IMR-90 (cell line): ENCODE measurements around the gene PRC1. TPM values are rescaled to one million over a fixed set of nuclear protein-coding genes. Genes with fewer than 3 reads are reported as not detected.

Experiments used
- ATAC-seq: fragments of 200-7000 bp; cut with Tn5 transposase; 2 replicates; pipeline ENCODE4 v1.9.1; 2020; ENCODE audit warnings: low read depth, mild to moderate bottlenecking, moderate library complexity
- BruUV-seq: library from RNA; stranded (reverse); fragments of 400-500 nt; replicated peaks from 2 replicates; lab custom pipeline; 2021; lab: Mats Ljungman, UMichigan
- CTCF ChIA-PET: fragments of 300-600 bp; formaldehyde crosslinking; extraction: SDS; loops from one replicate; lab custom pipeline; 2021; ENCODE audit warnings: antibody characterized with exemption; lab: Yijun Ruan, JAX
- POLR2A ChIA-PET: fragments of 300-600 bp; sonication (Branson Sonifier 250); formaldehyde crosslinking; loops from one replicate; lab custom pipeline; 2022; ENCODE audit warnings: antibody characterized with exemption; ENCODE audit not compliant: unreplicated experiment; lab: Charles Lee
- DNase-seq: peaks from one replicate; pipeline ENCODE4 v3.0.0; 2013
- H2AFZ ChIP-seq: replicated peaks from 2 replicates; pipeline ENCODE3; 2013; ENCODE audit warnings: low read length, mild to moderate bottlenecking; ENCODE audit not compliant: poor library complexity
- H2AK5ac ChIP-seq: 2 replicates; pipeline ENCODE4 v1.6.1; 2013; ENCODE audit warnings: low read depth, low read length, inconsistent platforms
- H2AK9ac ChIP-seq: replicated peaks from 2 replicates; pipeline ENCODE3; 2013; ENCODE audit warnings: mild to moderate bottlenecking, low read depth, low read length, moderate library complexity; ENCODE audit not compliant: poor library complexity
- H2BK120ac ChIP-seq: 2 replicates; pipeline ENCODE4 v1.6.1; 2013; ENCODE audit warnings: low read depth, low read length, inconsistent platforms
- H2BK15ac ChIP-seq: 3 replicates; pipeline ENCODE4 v1.6.1; 2013; ENCODE audit warnings: low read depth, low read length, inconsistent platforms
- H2BK20ac ChIP-seq: 2 replicates; pipeline ENCODE4 v1.6.1; 2013; ENCODE audit warnings: low read depth, mild to moderate bottlenecking, inconsistent platforms, low read length, moderate library complexity
- H2BK5ac ChIP-seq: 2 replicates; pipeline ENCODE4 v1.6.1; 2013; ENCODE audit warnings: mild to moderate bottlenecking, low read depth, low read length, inconsistent platforms; ENCODE audit not compliant: poor library complexity, severe bottlenecking
- H3K14ac ChIP-seq: replicated peaks from 2 replicates; pipeline ENCODE4 v1.6.1; 2013; ENCODE audit warnings: low read depth, low read length, inconsistent platforms
- H3K18ac ChIP-seq: 2 replicates; pipeline ENCODE4 v1.6.1; 2013; ENCODE audit warnings: low read depth, low read length, control low read depth
- H3K23ac ChIP-seq: 2 replicates; pipeline ENCODE4 v1.6.1; 2013; ENCODE audit warnings: low read depth, low read length, inconsistent platforms
- H3K27ac ChIP-seq: 2 replicates; pipeline ENCODE4 v1.5.1; 2013; ENCODE audit warnings: mild to moderate bottlenecking, control low read depth, low read length; ENCODE audit not compliant: insufficient read depth
- H3K27me3 ChIP-seq: 2 replicates; pipeline ENCODE4 v1.6.1; 2013; ENCODE audit warnings: low read length; ENCODE audit not compliant: control insufficient read depth, insufficient read depth
- H3K36me3 ChIP-seq: 2 replicates; pipeline ENCODE4 v1.6.1; 2013; ENCODE audit warnings: low read length, mixed read lengths; ENCODE audit not compliant: control insufficient read depth, insufficient read depth
- H3K4ac ChIP-seq: 2 replicates; pipeline ENCODE4 v1.6.1; 2013; ENCODE audit warnings: low read depth, low read length, inconsistent platforms
- H3K4me1 ChIP-seq: 2 replicates; pipeline ENCODE4 v1.6.1; 2013; ENCODE audit warnings: low read length, mixed read lengths; ENCODE audit not compliant: control insufficient read depth, insufficient read depth
- H3K4me2 ChIP-seq: 2 replicates; pipeline ENCODE4 v1.6.1; 2013; ENCODE audit warnings: low read depth, mild to moderate bottlenecking, control low read depth, low read length, moderate library complexity
- H3K4me3 ChIP-seq: 2 replicates; pipeline ENCODE4 v1.5.1; 2013; ENCODE audit warnings: low read depth, mild to moderate bottlenecking, control low read depth, low read length, moderate library complexity; ENCODE audit not compliant: insufficient read depth
- H3K56ac ChIP-seq: 2 replicates; pipeline ENCODE4 v1.6.1; 2013; ENCODE audit warnings: low read length, inconsistent platforms; ENCODE audit not compliant: insufficient read depth; ENCODE audit errors: extremely low read depth
- H3K79me1 ChIP-seq, 2 experiments: 2 replicates each; pipeline ENCODE4 v1.6.1; 2013; ENCODE audit warnings: low read length in 2 of 2, inconsistent platforms in 1 of 2, low read depth in 1 of 2
- H3K9ac ChIP-seq: 2 replicates; pipeline ENCODE4 v1.6.1; 2013; ENCODE audit warnings: low read depth, low read length, control low read depth
- H3K9me1 ChIP-seq: 2 replicates; pipeline ENCODE4 v1.6.1; 2013; ENCODE audit warnings: low read length, inconsistent platforms; ENCODE audit not compliant: insufficient read depth
- H3K9me3 ChIP-seq: 2 replicates; pipeline ENCODE4 v1.6.1; 2013; ENCODE audit warnings: low read length; ENCODE audit not compliant: control insufficient read depth, insufficient read depth
- H4K20me1 ChIP-seq: 2 replicates; pipeline ENCODE4 v1.6.1; 2013; ENCODE audit warnings: low read length, inconsistent platforms; ENCODE audit not compliant: insufficient read depth
- H4K5ac ChIP-seq: 2 replicates; pipeline ENCODE4 v1.6.1; 2013; ENCODE audit warnings: mild to moderate bottlenecking, low read depth, low read length, control low read depth
- H4K8ac ChIP-seq, 2 experiments: 2 replicates each; pipeline ENCODE4 v1.6.1; 2013; ENCODE audit warnings: low read depth in 2 of 2, low read length in 2 of 2, control low read depth in 1 of 2, inconsistent platforms in 1 of 2
- H4K91ac ChIP-seq: 2 replicates; pipeline ENCODE4 v1.6.1; 2013; ENCODE audit warnings: low read depth, low read length, inconsistent platforms; ENCODE audit not compliant: insufficient read depth
- MAFK ChIP-seq: IDR thresholded peaks from 2 replicates; pipeline ENCODE4 v1.6.1; 2012; ENCODE audit warnings: low read depth, low read length, improper control_type of control experiment
- MXI1 ChIP-seq: IDR thresholded peaks from 2 replicates; pipeline ENCODE4 v1.6.1; 2012; ENCODE audit warnings: low read depth, mild to moderate bottlenecking, low read length, moderate library complexity, borderline replicate concordance
- NFE2L2 ChIP-seq: fragments of 150-350 bp; IDR thresholded peaks from 2 replicates; pipeline ENCODE4 v1.6.1; 2016; ENCODE audit warnings: low read depth, mild to moderate bottlenecking, low read length
- RCOR1 ChIP-seq: IDR thresholded peaks from 2 replicates; pipeline ENCODE4 v1.6.1; 2012; ENCODE audit warnings: mild to moderate bottlenecking, low read length, improper control_type of control experiment; ENCODE audit not compliant: insufficient replicate concordance
- WGBS, 2 experiments: methylation state at CpG; one replicate each; pipeline versions ENCODE4 v1.1.5 to v1.1.7; 2013; ENCODE audit warnings: missing lambda C conversion rate in 2 of 2; ENCODE audit not compliant: insufficient read length in 1 of 2; ENCODE audit errors: extremely low coverage in 2 of 2; 5-methylcytosine and 5-hydroxymethylcytosine counted together
- dilution Hi-C: fragments of 300-500 bp; cut with HindIII; formaldehyde crosslinking; loops from one replicate; pipeline ENCODE4 v1.14.3; 2018; ENCODE audit warnings: low sequenced_read_pairs; ENCODE audit not compliant: unreplicated experiment
- in situ Hi-C: fragments of 300-500 bp; cut with MboI; formaldehyde crosslinking; loops from 3 replicates; pipeline ENCODE4 v1.14.3; 2019; ENCODE audit warnings: low sequenced_read_pairs, inconsistent platforms, mixed read lengths
- intact Hi-C: fragments of 100-400 bp; cut with micrococcal nuclease; formaldehyde crosslinking; loops from 2 replicates; pipeline ENCODE4 v1.10.0; 2022
- polyA plus RNA-seq, 3 experiments: library from polyadenylated mRNA; depleted of rRNA; stranded (reverse); fragments of >200 nt; gene quantifications; 2 replicates each; pipeline ENCODE4 v1.2.3, GENCODE V29; 2012; ENCODE audit warnings: low replicate concordance in 1 of 3
- total RNA-seq: library from RNA; depleted of rRNA; stranded (reverse); fragments of >200 nt; gene quantifications from 2 replicates; pipeline ENCODE4 v1.2.3, GENCODE V29; 2012
- TF ChIP-seq, protein P1 (sequence below): conservative IDR thresholded peaks from 2 replicates; pipeline ENCODE4 v1.5.1; 2012; ENCODE audit warnings: mild to moderate bottlenecking, low read depth, low read length, improper control_type of control experiment
- TF ChIP-seq, protein P2 (sequence below): fragments of 150-350 bp; IDR thresholded peaks from 2 replicates; pipeline ENCODE4 v1.6.1; 2017; ENCODE audit warnings: mild to moderate bottlenecking, antibody characterized with exemption, low read length, low read depth

The PRC1 gene
- total and polyA plus RNA-seq, 2 of the 4 experiments (the other 2 are of a cell fraction), result 131 to 148 TPM

DNA sequence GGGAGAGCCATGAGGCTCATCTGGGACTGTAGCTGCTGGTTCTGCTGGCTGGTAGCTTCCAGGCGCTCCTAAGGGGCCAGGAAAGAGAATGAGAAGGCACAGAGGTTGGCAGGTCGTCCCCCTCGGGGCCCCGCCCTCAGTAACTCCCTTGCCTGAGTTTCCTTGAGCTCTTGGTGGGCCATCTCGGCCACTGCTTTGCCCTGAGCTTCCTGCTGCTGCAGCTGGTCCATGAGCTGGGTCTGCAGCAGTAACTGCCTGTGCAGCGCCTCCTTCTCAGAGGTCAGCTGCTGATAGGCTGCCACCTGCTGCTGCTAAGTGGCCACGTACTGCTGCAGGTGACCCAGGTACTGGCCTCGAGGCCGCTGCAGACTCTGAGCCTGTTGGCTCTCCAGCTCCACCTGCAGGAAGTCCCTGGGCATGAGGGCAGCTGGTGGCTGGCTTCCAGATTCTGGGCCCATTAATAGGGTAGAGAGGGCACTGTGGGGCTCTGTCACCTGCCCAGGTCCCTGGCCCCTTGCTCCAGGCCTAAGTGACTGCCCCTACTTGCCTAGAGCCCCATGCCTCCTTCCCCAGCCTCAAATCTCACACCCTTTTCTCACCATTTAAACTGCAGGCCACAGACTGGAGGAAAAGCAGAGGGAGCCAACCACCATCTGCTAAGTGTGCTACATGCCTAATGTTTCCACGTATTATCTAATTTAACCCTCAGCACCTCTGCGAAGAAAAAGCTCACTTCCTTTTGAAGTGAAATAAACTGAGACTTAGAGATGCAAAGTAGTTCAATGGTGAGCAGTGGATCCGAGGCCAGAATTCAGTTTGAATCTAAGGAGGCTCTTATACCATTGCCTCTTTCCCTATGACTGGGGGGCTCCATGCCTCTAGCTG is 38.8 kb upstream of the PRC1 start:
- no peaks in the 10 kb centered on the region for H3K36me3 ChIP-seq
- H2BK120ac ChIP-seq, result no peak overlapping the region
- H4K91ac ChIP-seq, result no peak overlapping the region
- TF ChIP-seq NFE2L2 (no peak), MAFK (no peak), MXI1 (no peak), RCOR1 (no peak)
- TF ChIP-seq, protein P1, sequence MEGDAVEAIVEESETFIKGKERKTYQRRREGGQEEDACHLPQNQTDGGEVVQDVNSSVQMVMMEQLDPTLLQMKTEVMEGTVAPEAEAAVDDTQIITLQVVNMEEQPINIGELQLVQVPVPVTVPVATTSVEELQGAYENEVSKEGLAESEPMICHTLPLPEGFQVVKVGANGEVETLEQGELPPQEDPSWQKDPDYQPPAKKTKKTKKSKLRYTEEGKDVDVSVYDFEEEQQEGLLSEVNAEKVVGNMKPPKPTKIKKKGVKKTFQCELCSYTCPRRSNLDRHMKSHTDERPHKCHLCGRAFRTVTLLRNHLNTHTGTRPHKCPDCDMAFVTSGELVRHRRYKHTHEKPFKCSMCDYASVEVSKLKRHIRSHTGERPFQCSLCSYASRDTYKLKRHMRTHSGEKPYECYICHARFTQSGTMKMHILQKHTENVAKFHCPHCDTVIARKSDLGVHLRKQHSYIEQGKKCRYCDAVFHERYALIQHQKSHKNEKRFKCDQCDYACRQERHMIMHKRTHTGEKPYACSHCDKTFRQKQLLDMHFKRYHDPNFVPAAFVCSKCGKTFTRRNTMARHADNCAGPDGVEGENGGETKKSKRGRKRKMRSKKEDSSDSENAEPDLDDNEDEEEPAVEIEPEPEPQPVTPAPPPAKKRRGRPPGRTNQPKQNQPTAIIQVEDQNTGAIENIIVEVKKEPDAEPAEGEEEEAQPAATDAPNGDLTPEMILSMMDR, result peak; percentile 32
- TF ChIP-seq, protein P2, sequence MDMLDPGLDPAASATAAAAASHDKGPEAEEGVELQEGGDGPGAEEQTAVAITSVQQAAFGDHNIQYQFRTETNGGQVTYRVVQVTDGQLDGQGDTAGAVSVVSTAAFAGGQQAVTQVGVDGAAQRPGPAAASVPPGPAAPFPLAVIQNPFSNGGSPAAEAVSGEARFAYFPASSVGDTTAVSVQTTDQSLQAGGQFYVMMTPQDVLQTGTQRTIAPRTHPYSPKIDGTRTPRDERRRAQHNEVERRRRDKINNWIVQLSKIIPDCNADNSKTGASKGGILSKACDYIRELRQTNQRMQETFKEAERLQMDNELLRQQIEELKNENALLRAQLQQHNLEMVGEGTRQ, result no peak
- no peak overlapping the region for H3K18ac ChIP-seq
- no peak overlapping the region for H3K4me2 ChIP-seq
- no peak overlapping the region for H3K56ac ChIP-seq
- no peak for DNase-seq
- POLR2A ChIA-PET, result no interaction called here
- no peak overlapping the region for H2BK5ac ChIP-seq
- H2BK20ac ChIP-seq, result no peak overlapping the region
- no TSS peak for BruUV-seq
- no peaks in the 10 kb centered on the region for H3K9me1 ChIP-seq
- CTCF ChIA-PET, result interaction anchor here (0.9 to 1.1 kb wide), 2 partner anchors 76 to 89 kb away, joined by 3 read pairs; no protein-coding TSS in a partner anchor
- in situ Hi-C loops, result no loop called here
- no peaks in the 10 kb centered on the region for H4K20me1 ChIP-seq
- dilution Hi-C loops, result no loop called here
- no peak overlapping the region for H3K27ac ChIP-seq
- ATAC-seq, result no peak
- H2AK5ac ChIP-seq, result no peak overlapping the region
- no peak overlapping the region for H3K4me3 ChIP-seq
- no peaks in the 10 kb centered on the region for H3K4me1 ChIP-seq
- H4K8ac ChIP-seq, result no peak overlapping the region
- peaks cover 13% of the 10 kb centered on the region for H3K27me3 ChIP-seq
- H3K4ac ChIP-seq, result no peak overlapping the region
- H3K14ac ChIP-seq, result no peak overlapping the region
- H2AFZ ChIP-seq, result no peak overlapping the region
- H3K79me1 ChIP-seq, result no peaks in the 10 kb centered on the region
- no peak overlapping the region for H3K23ac ChIP-seq
- H3K9ac ChIP-seq, result no peak overlapping the region
- intact Hi-C loops, result no loop called here
- no peak overlapping the region for H4K5ac ChIP-seq
- WGBS, 2 experiments, result 26% methylated on average over 6 of the region's 12 CpGs; no CpG with 5 or more reads in 1 of the 2 experiments
- no peaks in the 10 kb centered on the region for H3K9me3 ChIP-seq
- no peak overlapping the region for H2AK9ac ChIP-seq
- H2BK15ac ChIP-seq, result no peak overlapping the region
